CD4-positive, CD25-positive, alpha-beta regulatory T cell (primary cell): ENCODE measurements around the gene MX1. TPM values are rescaled to one million over a fixed set of nuclear protein-coding genes. Genes with fewer than 3 reads are reported as not detected.
"Not testable (repeated sequence)": the region's sequence is repeated elsewhere in the genome, so short reads cannot be mapped to it uniquely, and the experiment has no call there.

Source experiments
- ATAC-seq, 2 donors: fragments of 150-1000 bp; cut with Tn5 transposase; one replicate each; pipeline ENCODE4 v1.10.0; 2021; ENCODE audit warnings: low read depth in 2 of 2, moderate number of reproducible peaks in 2 of 2, moderate library complexity in 1 of 2
- DNase-seq, 3 donors: peaks; one replicate each; pipeline versions ENCODE4 v3.0.0 to v3.0.0-alpha.2; 2012 to 2022; ENCODE audit warnings: mixed read lengths in 1 of 3
- H3K27ac ChIP-seq: one replicate; pipeline ENCODE4 v1.7.0; 2013; ENCODE audit warnings: mild to moderate bottlenecking, low read length; ENCODE audit not compliant: insufficient read depth, poor library complexity, severe bottlenecking
- H3K27me3 ChIP-seq: one replicate; pipeline ENCODE4 v1.7.0; 2013; ENCODE audit warnings: low read length; ENCODE audit not compliant: control insufficient read depth, insufficient read depth
- H3K36me3 ChIP-seq: one replicate; pipeline ENCODE4 v1.7.0; 2013; ENCODE audit warnings: mild to moderate bottlenecking, low read length, moderate library complexity; ENCODE audit not compliant: control insufficient read depth, insufficient read depth
- H3K4me1 ChIP-seq: 2 replicates; pipeline ENCODE4 v1.7.0; 2013; ENCODE audit warnings: mild to moderate bottlenecking, low read length; ENCODE audit not compliant: insufficient read depth, control insufficient read depth, poor library complexity, severe bottlenecking
- H3K4me3 ChIP-seq: one replicate; pipeline ENCODE4 v1.7.0; 2013; ENCODE audit warnings: low read depth, mild to moderate bottlenecking, low read length, moderate library complexity
- H3K9me3 ChIP-seq, 2 experiments: 1 replicate in 1 of 2; 2 replicates in 1 of 2; pipeline ENCODE4 v1.7.0; 2013; ENCODE audit warnings: low read length in 2 of 2, mild to moderate bottlenecking in 1 of 2, moderate library complexity in 1 of 2; ENCODE audit not compliant: control insufficient read depth in 2 of 2
- H3K27ac Mint-ChIP-seq, 3 donors: one replicate each; pipeline ENCODE4 v1.8.0; 2020 to 2022; ENCODE audit warnings: mild to moderate bottlenecking in 3 of 3, mixed read lengths in 3 of 3, moderate library complexity in 2 of 3
- H3K27me3 Mint-ChIP-seq: one replicate; pipeline ENCODE4 v1.8.0; 2022; ENCODE audit warnings: mild to moderate bottlenecking, mixed read lengths
- H3K36me3 Mint-ChIP-seq: one replicate; pipeline ENCODE4 v1.8.0; 2020; ENCODE audit warnings: mixed read lengths
- H3K4me1 Mint-ChIP-seq, 4 donors: one replicate each; pipeline ENCODE4 v1.8.0; 2020 to 2022; ENCODE audit warnings: mixed read lengths in 4 of 4, mild to moderate bottlenecking in 1 of 4
- H3K4me3 Mint-ChIP-seq, 4 donors: one replicate each; pipeline ENCODE4 v1.8.0; 2020 to 2022; ENCODE audit warnings: mild to moderate bottlenecking in 4 of 4, mixed read lengths in 4 of 4, moderate library complexity in 3 of 4
- H3K9me3 Mint-ChIP-seq, 7 donors: one replicate each; pipeline ENCODE4 v1.8.0; 2020 to 2022; ENCODE audit warnings: mixed read lengths in 7 of 7, mild to moderate bottlenecking in 3 of 7, moderate library complexity in 2 of 7
- polyA plus RNA-seq, 4 donors: library from polyadenylated mRNA; unstranded; fragments of 300-500 nt; fragmentation: Illumina TruSeq; gene quantifications; one replicate each; pipeline ENCODE4 v1.2.3, GENCODE V29; 2021
- total RNA-seq: library from RNA; stranded (reverse); gene quantifications from one replicate; pipeline ENCODE4 v1.2.3, GENCODE V29; 2022

MX1 gene
- total and polyA plus RNA-seq, 5 donors from 2014 or later = 82.5 to 137 (median 95.2) TPM

DNA sequence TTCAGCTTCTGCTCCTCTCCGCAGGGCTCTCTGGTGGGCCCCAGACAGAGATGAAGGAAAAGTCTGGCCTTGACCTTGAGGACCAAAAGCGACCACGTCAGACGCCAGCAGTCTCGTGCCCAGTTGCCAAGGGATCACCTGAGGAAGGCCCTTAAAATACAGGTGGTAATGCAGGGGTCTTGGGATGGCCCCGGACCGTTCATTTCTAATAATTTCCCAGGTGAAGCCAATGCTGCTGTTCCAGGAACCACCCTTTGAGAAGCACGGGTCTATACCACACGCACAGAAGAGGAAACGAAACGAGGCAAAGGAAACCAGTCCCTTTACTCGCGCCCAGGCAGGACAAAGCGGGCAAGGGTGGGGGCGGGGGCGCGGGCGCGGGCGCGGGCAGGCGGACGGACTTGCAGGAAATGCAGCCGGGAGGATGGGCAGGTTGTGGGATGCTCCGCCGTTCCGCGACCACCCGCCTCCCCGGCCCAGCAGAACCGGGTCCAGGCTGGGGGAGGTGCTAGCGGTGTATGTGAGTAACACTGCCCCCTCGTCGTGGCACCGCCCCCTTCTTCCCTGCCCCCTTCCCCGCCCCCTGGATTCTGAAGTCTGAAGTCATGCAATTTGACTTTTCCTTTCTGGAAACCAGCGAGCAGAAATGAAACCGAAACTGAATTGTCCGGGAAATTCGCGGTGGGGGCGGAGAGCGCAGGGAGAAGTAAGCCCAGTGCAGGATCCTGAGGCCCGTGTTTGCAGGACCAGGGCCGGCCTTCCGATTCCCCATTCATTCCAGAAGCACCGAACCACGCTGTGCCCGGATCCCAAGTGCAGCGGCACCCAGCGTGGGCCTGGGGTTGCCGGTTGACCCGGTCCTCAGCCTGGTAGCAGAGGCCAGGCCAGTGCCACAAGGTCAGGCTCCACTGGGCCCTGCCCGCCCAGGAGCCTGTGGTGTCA, 5.8 kb upstream of the MX1 start:
- peak overlapping the region; percentile 90 to 93 (median 93) for H3K4me3 Mint-ChIP-seq
- Histone ChIP-seq H3K4me3 (peak overlapping the region; percentile 71), H3K27ac (peak overlapping the region; percentile 63), H3K4me1 (peaks cover 14% of the 10 kb centered on the region), H3K27me3 (no peaks in the 10 kb centered on the region), H3K9me3 (no peaks in the 10 kb centered on the region), H3K36me3 (no peaks in the 10 kb centered on the region)
- ATAC-seq (peak; percentile 71 to 75), DNase-seq (peak; percentile 33 to 72 (median 52))
- peaks cover 0 to 8% (median 0%) of the 10 kb centered on the region in 7 donors for H3K9me3 Mint-ChIP-seq
- peaks cover 3 to 48% (median 22%) of the 10 kb centered on the region in 4 donors for H3K4me1 Mint-ChIP-seq
- no peaks in the 10 kb centered on the region for H3K27me3 Mint-ChIP-seq
- no peaks in the 10 kb centered on the region for H3K36me3 Mint-ChIP-seq
- peak overlapping the region; percentile 89 to 98 (median 90) for H3K27ac Mint-ChIP-seq

DNA sequence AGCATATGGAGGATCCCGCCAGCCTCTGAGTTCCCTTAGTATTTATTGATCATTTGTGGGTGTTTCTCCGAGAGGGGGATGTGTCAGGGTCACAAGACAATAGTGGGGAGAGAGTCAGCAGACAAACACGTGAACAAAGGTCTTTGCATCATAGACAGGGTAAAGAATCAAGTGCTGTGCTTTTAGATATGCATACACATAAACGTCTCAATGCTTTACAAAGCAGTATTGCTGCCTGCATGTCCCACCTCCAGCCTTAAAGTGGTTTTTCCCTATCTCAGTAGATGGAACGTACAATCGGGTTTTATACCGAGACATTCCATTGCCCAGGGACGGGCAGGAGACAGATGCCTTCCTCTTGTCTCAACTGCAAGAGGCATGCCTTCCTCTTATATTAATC, 5.0 kb upstream of the MX1 start:
- H3K9me3 ChIP-seq, ATAC-seq, H3K36me3 Mint-ChIP-seq, H3K27me3 ChIP-seq, H3K9me3 Mint-ChIP-seq, H3K4me3 ChIP-seq, DNase-seq, H3K36me3 ChIP-seq, H3K27me3 Mint-ChIP-seq: not testable (repeated sequence)
- Mint-ChIP-seq H3K27ac (peak overlapping the region; percentile 89 to 98 (median 90)), H3K4me1 (peaks cover 3 to 54% (median 25%) of the 10 kb centered on the region in 4 donors), H3K4me3 (peak overlapping the region; percentile 90 to 93 (median 93))
- peaks cover 21% of the 10 kb centered on the region for H3K4me1 ChIP-seq
- peak overlapping the region; percentile 63 for H3K27ac ChIP-seq

DNA sequence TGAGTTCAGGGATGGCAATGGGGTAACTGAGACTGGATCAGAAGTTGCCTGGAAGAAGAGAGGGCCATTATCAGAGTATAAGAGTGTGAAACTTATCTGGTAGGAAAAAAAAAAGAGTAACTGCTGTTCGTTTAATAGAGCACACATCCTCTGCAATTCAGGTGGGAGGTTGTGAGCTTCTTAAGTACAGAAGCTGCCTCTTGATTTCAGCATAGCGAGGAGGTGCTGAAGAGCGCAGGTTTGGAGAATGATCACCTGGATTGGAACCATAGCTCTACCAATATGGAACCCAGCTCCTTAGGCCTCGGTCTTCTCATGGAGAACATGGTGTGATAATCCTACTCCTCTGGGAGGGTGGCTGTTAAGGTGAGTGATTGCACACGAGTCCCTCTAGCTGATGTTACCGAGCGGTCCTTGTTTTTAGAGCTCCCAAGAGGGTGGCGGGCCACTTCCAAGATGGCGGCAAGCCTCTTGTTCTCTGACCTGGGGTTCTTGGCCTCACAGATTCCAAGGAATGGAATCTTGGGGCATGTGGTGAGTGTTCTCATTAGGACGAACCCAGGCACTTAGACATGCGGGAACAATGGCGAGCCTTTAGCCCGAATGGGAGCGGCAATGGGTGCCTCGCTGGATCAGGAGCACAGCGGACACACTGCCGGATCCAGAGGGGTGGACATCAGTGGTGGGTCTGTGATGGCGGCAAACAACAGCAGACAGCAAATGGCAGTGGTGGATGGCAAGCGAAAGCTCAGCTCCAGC, 3.3 kb upstream of the MX1 start:
- Histone ChIP-seq H3K27ac (no peak overlapping the region), H3K4me1 (peaks cover 31% of the 10 kb centered on the region), H3K36me3 (no peaks in the 10 kb centered on the region), H3K27me3 (no peaks in the 10 kb centered on the region), H3K4me3 (no peak overlapping the region), H3K9me3 (no peaks in the 10 kb centered on the region)
- Mint-ChIP-seq H3K9me3 (peaks cover 0 to 4% (median 0%) of the 10 kb centered on the region in 7 donors), H3K27me3 (no peaks in the 10 kb centered on the region), H3K4me3 (peak overlapping the region in 1 of 4 donors; percentile 98), H3K27ac (peak overlapping the region; percentile 52 to 95 (median 87)), H3K4me1 (peaks cover 3 to 65% (median 33%) of the 10 kb centered on the region in 4 donors), H3K36me3 (no peaks in the 10 kb centered on the region)
- ATAC-seq = no peak
- DNase-seq = no peak

DNA sequence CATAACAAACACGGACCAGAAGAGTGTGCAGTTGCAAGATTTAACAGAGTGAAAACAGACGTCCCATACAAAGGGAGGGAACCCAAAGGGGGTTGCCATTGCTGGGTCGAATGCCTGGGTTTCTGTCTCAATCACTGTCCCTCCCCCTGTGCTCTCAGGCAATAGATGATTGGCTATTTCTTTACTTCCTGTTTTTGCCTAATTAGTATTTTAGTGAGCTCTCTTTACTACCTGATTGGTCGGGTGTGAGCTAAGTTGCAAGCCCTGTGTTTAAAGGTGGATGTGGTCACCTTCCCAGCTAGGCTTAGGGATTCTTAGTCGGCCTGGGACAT, 2.8 kb upstream of the MX1 start:
- peak in 2 of 3 donors; percentile 20 to 26 for DNase-seq
- H3K36me3 Mint-ChIP-seq, H3K36me3 ChIP-seq, ATAC-seq, H3K9me3 ChIP-seq, H3K4me3 ChIP-seq, H3K9me3 Mint-ChIP-seq, H3K27me3 ChIP-seq, H3K27me3 Mint-ChIP-seq: not testable (repeated sequence)
- peak overlapping the region; percentile 14 for H3K27ac ChIP-seq
- H3K4me1 ChIP-seq = peaks cover 31% of the 10 kb centered on the region
- peak overlapping the region; percentile 63 to 98 (median 68) for H3K4me3 Mint-ChIP-seq
- H3K4me1 Mint-ChIP-seq = peaks cover 5 to 70% (median 38%) of the 10 kb centered on the region in 4 donors
- H3K27ac Mint-ChIP-seq = peak overlapping the region; percentile 87 to 95 (median 93)

DNA sequence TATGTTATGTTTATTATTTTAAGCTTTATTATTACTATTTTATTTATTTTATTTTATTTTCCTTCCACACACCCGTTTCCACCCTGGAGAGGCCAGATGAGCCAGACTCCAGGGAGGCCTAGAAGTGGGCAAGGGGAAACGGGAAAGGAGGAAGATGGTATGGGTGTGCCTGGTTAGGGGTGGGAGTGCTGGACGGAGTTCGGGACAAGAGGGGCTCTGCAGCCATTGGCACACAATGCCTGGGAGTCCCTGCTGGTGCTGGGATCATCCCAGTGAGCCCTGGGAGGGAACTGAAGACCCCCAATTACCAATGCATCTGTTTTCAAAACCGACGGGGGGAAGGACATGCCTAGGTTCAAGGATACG, 468 bp upstream of the MX1 start:
- Mint-ChIP-seq H3K4me3 (peak overlapping the region; percentile 97 to 99 (median 98)), H3K27me3 (no peaks in the 10 kb centered on the region), H3K4me1 (peaks cover 18 to 76% (median 49%) of the 10 kb centered on the region in 4 donors), H3K9me3 (no peaks in the 10 kb centered on the region), H3K27ac (peak overlapping the region; percentile 98 to 100 (median 98)), H3K36me3 (peaks cover 15% of the 10 kb centered on the region)
- H3K36me3 ChIP-seq = peaks cover 21% of the 10 kb centered on the region
- H3K27me3 ChIP-seq = no peaks in the 10 kb centered on the region
- peaks cover 26% of the 10 kb centered on the region for H3K4me1 ChIP-seq
- DNase-seq (no peak), ATAC-seq (no peak)
- H3K4me3 ChIP-seq = peak overlapping the region; percentile 85
- H3K27ac ChIP-seq = peak overlapping the region; percentile 79
- no peaks in the 10 kb centered on the region for H3K9me3 ChIP-seq

DNA sequence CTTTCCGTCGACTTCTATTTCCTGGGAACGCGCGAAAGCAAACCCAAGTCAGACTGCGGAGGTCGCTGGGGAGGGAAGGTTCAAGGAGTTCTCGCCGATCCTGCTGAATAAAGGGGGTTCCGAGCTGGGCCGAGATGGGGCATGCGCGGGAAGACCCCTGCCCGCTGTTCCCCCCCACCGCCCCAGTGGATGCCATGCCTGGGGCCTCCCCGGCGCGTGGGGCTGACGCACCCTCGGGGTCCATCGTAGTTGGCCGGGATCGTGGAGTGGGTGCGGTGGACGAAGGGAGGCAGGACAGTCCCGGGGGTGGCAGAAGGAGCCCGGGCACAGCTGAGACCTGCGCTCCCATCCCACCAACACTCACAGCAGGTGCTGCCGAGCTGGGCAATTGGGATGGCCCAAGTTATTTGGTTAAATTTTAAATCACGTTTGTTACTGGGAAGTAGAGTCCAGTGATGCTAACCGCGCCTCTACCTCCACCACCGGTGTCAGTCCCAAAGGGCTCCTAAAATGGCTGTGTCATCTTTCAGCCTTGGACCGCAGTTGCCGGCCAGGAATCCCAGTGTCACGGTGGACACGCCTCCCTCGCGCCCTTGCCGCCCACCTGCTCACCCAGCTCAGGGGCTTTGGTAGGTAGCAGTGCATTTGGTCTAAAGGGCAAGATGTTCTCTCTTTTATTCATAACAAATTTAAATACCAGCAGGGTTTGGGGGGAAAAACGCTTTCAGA, 801 bp downstream of the MX1 start:
- Histone ChIP-seq H3K4me3 (peak overlapping the region; percentile 75), H3K36me3 (peaks cover 32% of the 10 kb centered on the region), H3K27ac (peak overlapping the region; percentile 79), H3K27me3 (no peaks in the 10 kb centered on the region), H3K4me1 (peaks cover 25% of the 10 kb centered on the region), H3K9me3 (no peaks in the 10 kb centered on the region)
- Mint-ChIP-seq H3K27me3 (no peaks in the 10 kb centered on the region), H3K27ac (peak overlapping the region; percentile 98 to 100 (median 98)), H3K4me1 (peaks cover 19 to 65% (median 44%) of the 10 kb centered on the region in 4 donors), H3K4me3 (peak overlapping the region; percentile 97 to 99 (median 98)), H3K9me3 (no peaks in the 10 kb centered on the region), H3K36me3 (peaks cover 22% of the 10 kb centered on the region)
- ATAC-seq (no peak), DNase-seq (peak in 1 of 3 donors; percentile 8)

DNA sequence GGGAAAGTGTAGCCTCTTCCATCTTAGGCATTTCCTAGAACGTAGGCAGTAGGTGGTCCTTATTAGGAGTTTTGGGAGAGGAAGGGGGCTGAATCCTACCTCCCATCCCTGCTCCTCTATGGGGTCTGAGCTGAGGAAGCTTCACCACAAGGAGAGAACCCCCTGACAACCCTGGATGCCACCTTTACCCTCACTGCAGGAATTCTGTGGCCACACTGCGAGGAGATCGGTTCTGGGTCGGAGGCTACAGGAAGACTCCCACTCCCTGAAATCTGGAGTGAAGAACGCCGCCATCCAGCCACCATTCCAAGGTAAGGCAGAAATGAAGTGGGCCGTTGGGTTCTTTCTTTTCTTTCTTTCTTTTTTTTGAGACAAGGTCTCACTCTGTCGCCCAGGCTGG, 1.5 kb downstream of the MX1 start:
- Mint-ChIP-seq H3K9me3 (no peaks in the 10 kb centered on the region), H3K27me3 (no peaks in the 10 kb centered on the region), H3K27ac (peak overlapping the region; percentile 98 to 100 (median 98)), H3K36me3 (peaks cover 30% of the 10 kb centered on the region), H3K4me3 (peak overlapping the region; percentile 95 to 98 (median 98)), H3K4me1 (peaks cover 19 to 63% (median 44%) of the 10 kb centered on the region in 4 donors)
- no peaks in the 10 kb centered on the region for H3K9me3 ChIP-seq
- H3K4me3 ChIP-seq = peak overlapping the region; percentile 75
- H3K4me1 ChIP-seq = peaks cover 25% of the 10 kb centered on the region
- DNase-seq (no peak), ATAC-seq (no peak)
- H3K27ac ChIP-seq = peak overlapping the region; percentile 79
- H3K36me3 ChIP-seq = peaks cover 39% of the 10 kb centered on the region
- H3K27me3 ChIP-seq = no peaks in the 10 kb centered on the region
